Mucosa of stomach (tissue), 1 donor: Measurements from ENCODE around the gene PHKG2.

Source experiments
- H3K27me3 ChIP-seq: one replicate; pipeline ENCODE4 v1.7.0; 2013; ENCODE audit warnings: mild to moderate bottlenecking, low read length; ENCODE audit not compliant: control insufficient read depth, insufficient read depth
- H3K36me3 ChIP-seq: one replicate; pipeline ENCODE4 v1.7.0; 2013; ENCODE audit warnings: low read length; ENCODE audit not compliant: control insufficient read depth, insufficient read depth
- H3K4me1 ChIP-seq: one replicate; pipeline ENCODE4 v1.7.0; 2013; ENCODE audit warnings: mild to moderate bottlenecking, low read length; ENCODE audit not compliant: control insufficient read depth, insufficient read depth
- H3K4me3 ChIP-seq: one replicate; pipeline ENCODE4 v1.7.0; 2013; ENCODE audit warnings: low read length
- H3K9ac ChIP-seq: one replicate; pipeline ENCODE4 v1.7.0; 2013; ENCODE audit warnings: mild to moderate bottlenecking, low read length, moderate library complexity
- H3K9me3 ChIP-seq: one replicate; pipeline ENCODE4 v1.7.0; 2013; ENCODE audit warnings: mild to moderate bottlenecking, low read length, moderate library complexity; ENCODE audit not compliant: control insufficient read depth
- donor health status: Pancreatic carcinoma.

PHKG2 gene

DNA sequence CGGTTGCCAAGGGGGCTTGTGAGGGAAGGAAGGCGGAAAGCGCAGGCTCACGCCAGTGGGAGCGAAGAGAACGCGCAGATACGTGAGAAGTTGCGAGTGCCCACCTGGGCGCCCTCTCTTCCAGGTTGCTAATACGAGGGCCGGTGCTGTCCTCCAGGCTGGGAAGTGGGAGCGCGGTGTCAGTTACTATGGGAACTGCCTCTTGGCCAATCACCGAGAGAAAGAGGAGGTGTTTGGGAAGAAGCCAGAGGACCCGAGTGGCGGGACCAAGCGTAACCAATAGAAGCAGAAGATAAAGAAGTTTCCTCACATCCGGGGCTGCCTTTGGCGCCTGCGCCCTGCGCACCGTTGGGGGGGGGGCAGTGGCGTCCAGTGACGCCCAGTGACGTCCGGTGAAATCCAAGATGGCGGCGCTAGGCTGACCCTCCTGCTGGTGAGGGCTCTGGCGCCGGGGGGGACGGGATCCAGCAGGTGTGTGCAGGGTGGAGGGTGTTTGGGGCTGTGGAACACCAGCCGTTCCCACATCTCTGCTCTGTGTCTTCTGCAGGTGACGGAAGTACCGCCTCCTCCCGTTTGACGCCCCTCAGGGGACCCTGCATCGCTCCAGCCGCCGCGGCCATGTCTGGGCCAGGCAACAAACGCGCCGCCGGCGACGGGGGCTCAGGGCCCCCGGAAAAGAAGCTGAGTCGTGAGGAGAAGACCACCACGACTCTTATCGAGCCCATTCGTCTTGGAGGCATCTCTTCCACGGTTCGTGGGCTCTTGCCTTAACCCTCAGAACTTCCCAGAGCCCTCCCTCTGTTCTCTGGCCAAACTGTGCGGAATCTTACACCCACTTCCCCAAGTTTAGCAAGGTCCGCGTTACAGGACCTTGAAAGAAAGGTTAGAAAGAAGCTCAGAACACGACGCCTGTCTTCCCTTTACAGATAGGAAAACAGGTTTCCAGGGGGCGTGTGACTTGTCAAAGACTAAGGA lies 14.0 kb downstream of the PHKG2 start, which contains the start of the genes CFAP119 and RNF40:
Gene CFAP119 (minus strand): TSS at position 135 of the 975 bp plus-strand sequence. CDS start 314 bp downstream, outside the sequence.
Gene RNF40 (plus strand): TSS at position 395 of the 975 bp plus-strand sequence. CDS start 224 bp downstream, at position 619.
- peaks cover 19% of the 10 kb centered on the region for H3K4me1 ChIP-seq
- peak within 1 kb of the TSS; percentile 83 for H3K4me3 ChIP-seq
- no peaks in the 10 kb centered on the region for H3K9me3 ChIP-seq
- peak within 1 kb of the TSS; percentile 96 for H3K9ac ChIP-seq
- H3K27me3 ChIP-seq = no peaks in the 10 kb centered on the region
- H3K36me3 ChIP-seq = peaks cover 16% of the 10 kb centered on the region

DNA sequence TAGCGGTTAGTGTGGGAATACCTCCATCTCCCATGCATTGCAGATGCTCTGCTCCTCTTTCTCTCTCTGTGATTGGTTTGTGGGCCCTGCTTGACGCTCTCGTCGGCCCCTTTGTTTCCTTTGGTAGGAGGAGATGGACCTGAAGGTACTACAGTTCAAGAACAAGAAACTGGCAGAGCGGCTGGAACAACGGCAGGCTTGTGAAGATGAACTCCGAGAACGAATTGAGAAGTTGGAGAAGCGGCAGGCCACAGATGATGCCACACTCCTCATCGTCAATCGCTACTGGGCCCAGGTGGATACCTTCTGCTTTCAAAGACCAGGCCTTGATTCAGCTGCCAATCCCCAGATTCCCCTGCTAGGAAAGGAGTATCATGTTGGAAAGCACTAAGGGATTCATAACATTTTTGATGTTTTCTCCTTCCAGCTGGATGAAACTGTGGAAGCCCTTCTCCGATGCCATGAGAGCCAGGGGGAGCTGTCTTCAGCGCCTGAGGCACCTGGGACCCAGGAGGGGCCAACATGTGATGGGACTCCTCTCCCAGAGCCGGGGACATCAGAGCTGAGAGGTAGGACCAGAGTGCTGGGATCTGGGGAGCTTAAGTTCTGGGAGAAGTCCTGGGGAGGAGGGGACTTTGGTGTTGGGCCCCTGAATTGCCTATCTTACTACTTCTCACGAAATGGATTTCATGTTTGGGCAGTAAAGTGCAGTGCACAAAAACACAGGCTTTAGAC lies 14.9 kb downstream of the PHKG2 start:
- Histone ChIP-seq H3K4me3 (peak overlapping the region; percentile 83), H3K9me3 (no peaks in the 10 kb centered on the region), H3K27me3 (no peaks in the 10 kb centered on the region), H3K36me3 (peaks cover 25% of the 10 kb centered on the region), H3K4me1 (peaks cover 19% of the 10 kb centered on the region), H3K9ac (peak overlapping the region; percentile 96)

DNA sequence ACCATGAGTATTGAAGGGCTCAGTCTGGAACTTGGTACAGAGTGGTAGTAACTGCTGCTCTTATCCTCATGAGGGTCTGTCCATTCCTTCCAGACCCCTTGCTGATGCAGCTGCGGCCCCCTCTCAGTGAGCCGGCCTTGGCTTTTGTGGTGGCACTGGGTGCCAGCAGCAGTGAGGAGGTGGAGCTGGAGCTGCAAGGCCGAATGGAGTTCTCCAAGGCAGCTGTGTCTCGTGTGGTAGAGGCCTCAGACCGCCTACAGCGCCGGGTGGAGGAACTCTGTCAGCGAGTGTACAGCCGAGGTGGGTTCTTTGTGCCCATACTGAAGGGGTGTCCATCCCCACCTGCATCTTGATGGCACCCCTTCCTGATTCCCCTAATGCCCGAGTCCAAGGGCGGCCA lies 15.9 kb downstream of the PHKG2 start:
- Histone ChIP-seq H3K9ac (no peak overlapping the region), H3K4me3 (no peak overlapping the region), H3K9me3 (no peaks in the 10 kb centered on the region), H3K36me3 (peaks cover 34% of the 10 kb centered on the region), H3K27me3 (no peaks in the 10 kb centered on the region), H3K4me1 (peaks cover 19% of the 10 kb centered on the region)

DNA sequence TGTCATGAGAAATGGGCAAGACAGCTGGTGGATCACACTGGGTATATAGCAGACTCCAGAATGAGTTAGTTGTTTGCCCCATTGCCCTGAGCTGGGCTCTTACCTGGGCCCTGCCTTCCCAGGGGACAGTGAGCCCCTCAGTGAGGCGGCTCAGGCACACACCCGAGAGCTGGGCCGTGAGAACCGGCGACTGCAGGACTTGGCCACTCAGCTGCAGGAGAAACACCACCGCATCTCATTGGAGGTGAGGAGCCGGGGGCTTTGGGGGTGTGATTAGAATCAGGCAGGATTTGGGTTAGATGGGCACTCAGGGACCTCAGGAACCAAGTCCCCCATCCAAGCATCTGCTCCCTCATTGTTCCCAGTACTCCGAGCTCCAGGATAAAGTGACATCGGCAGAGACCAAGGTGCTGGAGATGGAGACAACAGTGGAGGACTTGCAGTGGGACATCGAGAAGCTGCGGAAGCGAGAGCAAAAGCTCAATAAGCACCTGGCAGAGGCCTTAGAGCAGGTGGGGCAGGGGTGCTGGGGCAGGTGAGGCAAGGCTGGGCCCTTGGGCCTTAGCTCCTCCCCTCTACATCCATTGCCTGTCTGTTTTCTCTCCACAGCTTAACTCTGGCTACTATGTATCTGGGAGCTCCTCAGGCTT lies 16.7 kb downstream of the PHKG2 start:
- H3K4me1 ChIP-seq = peaks cover 19% of the 10 kb centered on the region
- no peak overlapping the region for H3K4me3 ChIP-seq
- H3K36me3 ChIP-seq = peaks cover 40% of the 10 kb centered on the region
- no peaks in the 10 kb centered on the region for H3K27me3 ChIP-seq
- no peaks in the 10 kb centered on the region for H3K9me3 ChIP-seq
- no peak overlapping the region for H3K9ac ChIP-seq

DNA sequence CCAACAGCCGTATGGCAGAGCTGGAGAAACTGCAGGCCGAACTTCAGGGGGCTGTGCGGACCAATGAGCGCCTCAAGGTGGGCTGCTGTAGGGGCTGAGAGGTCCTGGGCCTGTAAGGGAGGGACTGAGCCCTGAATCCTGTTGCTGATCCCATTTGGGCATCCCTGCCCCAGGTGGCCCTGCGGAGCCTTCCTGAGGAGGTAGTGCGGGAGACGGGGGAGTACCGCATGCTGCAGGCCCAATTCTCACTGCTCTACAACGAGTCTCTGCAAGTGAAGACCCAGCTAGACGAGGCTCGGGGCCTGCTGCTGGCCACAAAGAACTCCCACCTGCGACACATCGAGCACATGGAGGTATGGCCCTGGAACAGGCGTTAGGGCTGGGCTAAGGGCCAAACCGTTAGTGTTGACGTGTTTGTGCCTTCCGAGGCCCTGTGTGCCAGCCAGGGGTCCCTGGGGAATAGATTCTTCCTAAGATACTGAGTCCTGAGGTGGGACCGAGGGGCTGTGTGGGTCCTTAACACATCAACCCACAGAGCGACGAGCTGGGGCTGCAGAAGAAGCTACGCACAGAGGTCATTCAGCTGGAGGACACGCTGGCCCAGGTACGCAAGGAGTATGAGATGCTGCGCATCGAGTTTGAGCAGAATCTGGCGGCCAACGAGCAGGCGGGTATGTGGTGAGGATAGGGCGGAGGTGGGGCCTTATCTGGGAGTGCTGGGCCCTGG lies 18.1 kb downstream of the PHKG2 start:
- Histone ChIP-seq H3K9me3 (no peaks in the 10 kb centered on the region), H3K9ac (no peak overlapping the region)

DNA sequence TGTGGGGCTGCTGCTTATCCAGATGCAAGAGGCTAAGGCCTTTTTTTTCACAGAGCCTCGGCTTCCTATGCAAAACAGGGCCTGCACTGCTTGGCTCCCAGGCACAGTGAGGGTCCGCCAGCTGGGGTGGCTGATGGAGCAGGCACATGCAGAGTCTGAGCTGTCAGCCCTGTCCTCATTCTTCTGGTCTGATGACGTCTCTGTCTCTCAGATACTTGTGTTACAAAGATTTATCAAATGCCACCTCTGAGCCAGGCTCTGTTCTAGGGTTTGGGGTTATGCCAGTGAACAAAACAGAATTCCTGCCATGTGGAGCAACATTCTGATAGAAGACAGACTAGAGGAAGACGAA lies 18.7 kb downstream of the PHKG2 start:
- Histone ChIP-seq H3K36me3 (peaks cover 40% of the 10 kb centered on the region), H3K9me3 (no peaks in the 10 kb centered on the region), H3K4me3 (no peak overlapping the region), H3K27me3 (no peaks in the 10 kb centered on the region), H3K4me1 (peaks cover 12% of the 10 kb centered on the region), H3K9ac (no peak overlapping the region)

More for the DNA sequence above, 18.1 kb downstream of the PHKG2 start:
- H3K4me3 ChIP-seq = no peak overlapping the region
- H3K4me1 ChIP-seq = peaks cover 12% of the 10 kb centered on the region
- no peaks in the 10 kb centered on the region for H3K27me3 ChIP-seq
- H3K36me3 ChIP-seq = peaks cover 40% of the 10 kb centered on the region

DNA sequence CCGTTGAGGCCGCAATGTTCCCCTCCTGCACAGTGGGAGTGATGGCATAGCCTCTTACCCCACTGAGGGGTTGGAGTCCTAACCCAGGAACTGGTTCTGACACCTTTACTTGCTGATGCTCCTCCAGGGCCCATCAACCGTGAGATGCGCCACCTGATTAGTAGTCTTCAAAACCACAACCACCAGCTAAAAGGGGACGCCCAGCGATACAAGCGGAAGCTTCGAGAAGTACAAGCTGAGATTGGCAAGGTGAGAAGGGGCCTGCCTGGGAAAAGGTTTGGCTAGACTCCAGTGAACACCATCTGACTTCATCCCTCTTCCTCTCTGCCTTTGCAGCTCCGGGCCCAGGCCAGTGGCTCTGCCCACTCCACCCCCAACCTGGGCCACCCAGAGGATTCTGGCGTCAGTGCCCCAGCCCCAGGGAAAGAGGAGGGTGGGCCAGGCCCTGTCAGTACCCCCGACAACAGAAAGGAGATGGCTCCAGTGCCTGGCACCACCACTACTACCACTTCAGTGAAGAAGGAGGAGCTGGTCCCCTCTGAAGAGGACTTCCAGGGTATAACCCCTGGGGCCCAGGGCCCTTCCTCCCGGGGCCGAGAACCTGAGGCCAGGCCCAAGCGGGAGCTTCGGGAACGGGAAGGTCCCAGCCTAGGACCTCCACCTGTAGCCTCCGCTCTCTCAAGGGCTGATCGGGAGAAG lies 19.7 kb downstream of the PHKG2 start:
- Histone ChIP-seq H3K4me1 (peaks cover 8% of the 10 kb centered on the region), H3K4me3 (no peak overlapping the region), H3K9me3 (no peaks in the 10 kb centered on the region)

DNA sequence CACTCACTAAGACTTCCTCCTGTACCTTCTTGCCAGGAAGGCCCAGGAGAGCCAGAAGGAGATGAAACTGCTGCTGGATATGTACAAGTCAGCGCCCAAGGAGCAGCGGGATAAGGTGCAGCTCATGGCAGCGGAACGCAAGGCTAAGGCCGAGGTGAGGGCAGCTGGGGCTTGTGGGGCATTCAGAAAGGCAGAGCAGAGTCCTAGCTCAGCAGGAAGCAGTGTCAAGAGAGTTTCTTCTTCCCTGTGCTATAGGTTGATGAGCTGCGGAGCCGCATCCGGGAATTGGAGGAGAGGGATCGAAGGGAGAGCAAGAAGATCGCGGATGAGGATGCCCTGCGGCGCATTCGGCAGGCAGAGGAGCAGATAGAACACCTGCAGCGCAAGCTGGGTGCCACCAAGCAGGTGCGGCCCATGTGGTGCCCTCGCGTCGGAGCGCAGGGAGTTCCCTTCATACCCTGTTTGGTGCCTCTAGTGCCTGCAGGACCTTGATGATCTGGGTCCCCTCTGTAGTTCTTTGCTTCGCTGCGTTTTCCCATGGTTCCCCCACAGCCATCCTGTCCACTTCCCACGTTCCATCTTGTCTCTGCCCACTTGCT lies 20.5 kb downstream of the PHKG2 start:
- Histone ChIP-seq H3K9me3 (no peaks in the 10 kb centered on the region), H3K27me3 (no peaks in the 10 kb centered on the region), H3K4me1 (peaks cover under 1% of the 10 kb centered on the region), H3K9ac (no peak overlapping the region), H3K36me3 (peaks cover 47% of the 10 kb centered on the region), H3K4me3 (no peak overlapping the region)

More for the DNA sequence above, 19.7 kb downstream of the PHKG2 start:
- Histone ChIP-seq H3K36me3 (peaks cover 47% of the 10 kb centered on the region), H3K9ac (no peak overlapping the region), H3K27me3 (no peaks in the 10 kb centered on the region)

DNA sequence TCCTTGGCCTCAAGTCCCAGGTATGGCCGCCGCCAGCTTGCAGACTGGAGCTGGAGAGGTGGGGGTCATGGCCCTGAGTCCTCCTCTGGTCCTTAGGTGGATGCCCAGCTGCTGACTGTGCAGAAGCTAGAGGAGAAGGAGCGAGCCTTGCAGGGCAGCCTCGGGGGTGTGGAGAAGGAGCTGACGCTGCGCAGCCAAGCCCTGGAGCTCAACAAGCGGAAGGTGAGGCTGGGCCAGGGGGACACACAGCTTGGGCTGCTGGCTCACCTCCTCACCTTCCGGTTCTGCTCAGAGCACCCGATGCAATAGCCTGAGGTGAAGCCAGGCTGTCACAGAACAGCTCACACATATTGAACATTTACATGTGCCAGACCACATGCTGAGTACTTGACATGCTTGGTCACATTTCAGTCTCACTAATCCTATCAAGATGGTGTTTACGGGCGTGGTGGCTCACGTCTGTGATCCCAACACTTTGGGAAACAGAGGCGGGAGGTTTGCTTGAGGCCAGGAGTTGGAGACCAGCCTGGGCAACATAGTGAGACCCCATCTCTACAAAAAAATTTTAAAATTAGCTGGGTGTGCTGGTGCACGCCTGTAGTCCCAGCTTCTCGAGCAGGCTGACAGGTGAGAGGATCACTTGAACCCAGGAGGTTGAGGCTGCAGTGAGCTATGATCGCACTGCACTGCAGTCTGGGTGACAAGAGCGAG lies 21.3 kb downstream of the PHKG2 start:
- no peaks in the 10 kb centered on the region for H3K9me3 ChIP-seq
- H3K36me3 ChIP-seq = peaks cover 45% of the 10 kb centered on the region
- no peak overlapping the region for H3K9ac ChIP-seq
- H3K27me3 ChIP-seq = no peaks in the 10 kb centered on the region
- no peak overlapping the region for H3K4me3 ChIP-seq
- H3K4me1 ChIP-seq = peaks cover under 1% of the 10 kb centered on the region

DNA sequence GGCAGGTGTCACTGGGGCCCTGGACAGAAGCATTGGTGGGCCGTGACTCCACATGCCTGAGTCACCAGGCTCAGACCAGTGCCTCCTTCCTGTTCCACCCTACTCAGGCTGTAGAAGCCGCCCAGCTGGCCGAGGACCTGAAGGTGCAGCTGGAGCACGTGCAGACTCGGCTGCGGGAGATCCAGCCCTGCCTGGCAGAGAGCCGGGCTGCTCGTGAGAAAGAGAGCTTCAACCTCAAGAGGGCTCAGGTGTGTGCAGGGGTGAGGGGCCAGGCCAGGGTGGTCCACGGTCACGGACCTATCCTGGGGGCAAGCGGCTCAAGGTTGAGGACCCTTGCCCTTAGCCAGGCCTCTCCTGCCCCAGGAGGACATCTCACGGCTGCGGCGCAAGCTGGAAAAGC lies 23.5 kb downstream of the PHKG2 start:
- no peak overlapping the region for H3K9ac ChIP-seq
- no peaks in the 10 kb centered on the region for H3K9me3 ChIP-seq
- peaks cover 12% of the 10 kb centered on the region for H3K4me1 ChIP-seq
- no peak overlapping the region for H3K4me3 ChIP-seq
- H3K36me3 ChIP-seq = peaks cover 34% of the 10 kb centered on the region
- no peaks in the 10 kb centered on the region for H3K27me3 ChIP-seq
